SH-SY5Y (cell line): ENCODE data around the gene PRSS21.

Experiments used
- GATA2 ChIP-seq: IDR thresholded peaks from 2 replicates; pipeline ENCODE4 v1.6.1; 2011; ENCODE audit warnings: mild to moderate bottlenecking, low read depth, low read length
- GATA3 ChIP-seq: IDR thresholded peaks from 2 replicates; pipeline ENCODE4 v1.6.1; 2011; ENCODE audit warnings: low read depth, mild to moderate bottlenecking, low read length, moderate library complexity

Gene PRSS21

DNA sequence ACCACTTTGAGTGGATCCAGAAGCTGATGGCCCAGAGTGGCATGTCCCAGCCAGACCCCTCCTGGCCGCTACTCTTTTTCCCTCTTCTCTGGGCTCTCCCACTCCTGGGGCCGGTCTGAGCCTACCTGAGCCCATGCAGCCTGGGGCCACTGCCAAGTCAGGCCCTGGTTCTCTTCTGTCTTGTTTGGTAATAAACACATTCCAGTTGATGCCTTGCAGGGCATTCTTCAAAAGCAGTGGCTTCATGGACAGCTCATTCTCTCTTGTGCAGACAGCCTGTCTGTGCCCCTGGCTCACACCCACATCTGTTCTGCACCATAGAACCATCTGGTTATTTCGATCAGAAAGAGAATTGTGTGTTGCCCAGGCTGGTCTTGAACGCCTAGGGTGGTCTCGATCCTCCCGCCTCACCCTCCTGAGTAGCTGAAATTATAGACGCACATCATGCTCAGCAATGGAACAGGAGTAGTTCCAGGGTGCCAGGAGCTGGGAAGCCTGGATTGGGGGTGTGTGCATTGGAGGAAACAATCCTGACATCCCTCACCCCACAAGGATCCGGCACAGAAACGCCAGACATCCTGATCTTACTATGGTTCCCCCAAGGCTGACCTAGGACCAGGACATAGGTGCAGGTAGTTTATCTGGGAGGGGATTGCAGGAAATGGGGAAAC lies 4.6 kb downstream of the PRSS21 start:
- TF ChIP-seq GATA3 (no peak), GATA2 (no peak)

DNA sequence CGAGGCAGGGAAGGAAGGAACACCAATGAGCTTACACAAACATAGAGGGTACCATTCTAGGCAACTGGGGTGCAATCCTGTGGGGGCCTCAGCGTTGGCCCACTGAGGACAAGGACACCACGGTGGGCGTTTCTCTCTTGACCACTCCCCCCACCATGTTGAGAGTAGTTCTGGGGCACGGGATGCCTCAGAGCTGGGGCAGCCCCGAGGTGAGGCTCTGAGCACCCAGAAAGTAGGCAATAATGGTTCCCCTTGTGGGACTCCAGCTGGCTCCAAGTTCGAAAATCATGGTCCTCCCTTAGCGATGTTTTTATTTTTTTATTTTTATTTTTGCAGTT lies 5.1 kb downstream of the PRSS21 start:
- TF ChIP-seq GATA2 = no peak
- no peak for TF ChIP-seq GATA3

DNA sequence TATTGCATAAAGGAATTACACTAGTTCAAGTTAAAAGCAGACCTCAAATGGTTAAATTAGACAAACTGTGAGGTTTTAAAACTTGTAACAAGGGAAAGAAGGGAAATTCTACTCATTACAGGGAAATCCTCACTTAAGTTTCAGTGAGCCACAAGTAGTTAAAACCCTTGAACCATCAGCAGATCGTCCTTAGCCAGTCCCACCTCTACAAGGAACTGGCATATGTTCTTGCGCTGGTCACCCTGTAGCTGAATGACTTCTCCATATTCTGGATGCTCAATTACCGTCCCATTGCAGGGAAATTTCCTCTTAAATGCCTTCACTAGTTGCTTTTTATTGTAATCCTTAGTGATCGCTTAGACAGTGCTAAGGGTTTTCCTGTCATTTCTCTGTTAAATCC lies 5.5 kb downstream of the PRSS21 start:
- TF ChIP-seq GATA3 = no peak
- no peak for TF ChIP-seq GATA2

DNA sequence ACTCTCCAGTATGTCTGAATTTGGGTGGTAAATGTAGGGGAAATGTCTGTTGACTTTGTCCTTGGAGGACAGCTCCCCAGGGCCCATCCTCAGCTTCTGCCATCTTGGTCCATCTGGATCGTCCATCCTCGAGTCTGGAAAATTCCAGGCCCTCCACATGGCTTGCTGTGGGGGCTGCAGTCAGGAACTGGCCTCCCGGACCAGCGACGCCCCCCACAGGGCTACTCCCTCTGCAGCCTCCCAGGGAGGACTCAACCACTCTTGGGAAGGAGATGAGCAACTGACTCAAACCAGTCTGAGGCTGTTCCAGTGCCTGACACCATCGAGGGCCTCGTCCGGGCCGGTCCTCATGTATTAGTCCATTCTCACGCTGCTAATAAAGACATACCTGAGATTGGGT lies 7.6 kb downstream of the PRSS21 start:
- TF ChIP-seq GATA3 (no peak), GATA2 (no peak)

DNA sequence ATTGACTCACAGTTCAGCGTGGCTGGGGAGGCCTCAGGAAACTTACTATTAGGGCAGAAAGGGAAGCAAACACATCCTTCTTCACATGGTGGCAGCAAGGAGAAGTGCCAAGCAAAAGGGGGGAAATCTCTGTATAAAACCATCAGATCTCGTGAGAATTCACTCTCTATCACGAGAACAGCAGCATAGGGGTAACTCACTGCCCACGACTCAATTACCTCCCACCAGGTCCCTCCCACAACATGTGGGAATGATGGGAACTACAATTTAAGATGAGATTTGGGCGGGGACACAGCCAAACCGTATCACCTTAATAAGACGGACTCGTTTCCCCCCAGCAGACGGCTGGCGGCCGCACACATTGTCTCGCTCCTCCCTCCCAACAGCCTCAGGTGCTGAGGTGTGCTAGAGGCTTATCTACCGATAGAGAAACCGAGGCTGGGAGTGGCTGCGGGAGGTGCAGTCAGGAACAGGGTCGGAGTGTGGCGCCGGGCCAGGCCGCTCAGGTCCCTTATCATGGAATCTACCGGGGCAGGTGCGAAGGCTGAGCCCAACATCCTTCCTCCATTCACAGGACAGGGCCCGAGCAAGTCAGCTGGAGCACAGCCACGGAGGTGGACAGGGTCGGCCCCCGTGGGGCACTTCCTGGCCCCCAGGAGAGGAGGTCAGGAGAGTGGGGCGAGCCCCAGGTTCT lies 8.2 kb downstream of the PRSS21 start:
- TF ChIP-seq GATA3 (no peak), GATA2 (no peak)

DNA sequence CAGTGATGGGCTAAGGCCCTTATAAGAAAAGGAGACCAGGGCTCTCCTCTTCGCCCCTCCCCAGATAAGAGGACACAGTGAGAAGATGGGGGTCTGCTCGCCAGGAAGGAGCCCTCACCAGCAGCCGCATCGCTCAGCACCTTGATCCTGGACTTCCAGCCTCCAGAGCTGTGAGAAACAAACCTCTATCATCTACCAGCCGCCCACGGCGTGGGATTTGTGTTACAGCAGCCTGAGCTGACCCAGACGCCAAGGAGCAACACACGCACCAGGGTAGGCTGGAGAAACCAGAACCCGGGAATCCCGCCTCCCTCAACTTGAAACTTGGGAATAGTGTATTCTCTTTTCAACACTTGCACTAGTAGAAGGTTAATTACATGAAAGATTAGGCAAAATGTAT lies 8.9 kb downstream of the PRSS21 start:
- TF ChIP-seq GATA2 (no peak), GATA3 (no peak)

DNA sequence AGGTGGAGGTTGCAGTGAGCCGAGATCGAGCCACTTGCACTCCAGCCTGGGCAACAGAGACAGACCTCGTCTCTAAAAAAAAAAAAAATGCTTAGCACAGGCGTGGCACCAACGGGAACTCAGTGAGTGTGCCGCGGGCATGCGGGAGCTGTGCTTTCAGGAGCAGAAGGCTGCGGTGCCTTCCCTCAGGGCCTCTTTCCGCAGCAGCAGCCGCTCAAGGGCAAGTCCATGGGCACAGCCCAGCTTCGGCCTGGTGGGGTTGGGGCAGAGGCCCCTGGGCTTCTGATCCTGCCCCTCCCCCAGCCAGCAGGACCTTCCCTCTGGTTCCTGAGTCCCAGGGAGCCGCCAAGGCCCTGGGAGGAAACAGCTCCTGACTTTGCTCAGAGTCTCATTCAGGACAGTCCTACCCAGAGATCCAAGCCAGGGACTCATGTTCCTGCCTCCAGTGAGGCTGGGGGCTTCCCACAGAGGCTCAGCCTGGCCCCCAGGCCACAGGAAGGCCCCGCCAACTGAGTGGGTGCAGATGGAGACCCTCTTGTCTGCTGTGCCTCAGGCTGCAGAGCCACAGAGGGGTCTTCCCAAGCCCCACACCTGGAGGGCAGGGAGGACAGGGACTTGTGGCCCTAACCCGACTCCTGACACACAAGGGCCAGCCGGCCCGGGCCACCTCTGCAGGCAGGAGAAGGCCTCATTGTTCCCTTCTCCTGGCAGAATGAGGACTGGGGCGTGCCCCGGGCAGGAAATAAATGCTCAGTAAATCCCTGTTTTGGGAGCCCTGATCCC lies 9.7 kb downstream of the PRSS21 start:
- TF ChIP-seq GATA2 = no peak
- no peak for TF ChIP-seq GATA3

DNA sequence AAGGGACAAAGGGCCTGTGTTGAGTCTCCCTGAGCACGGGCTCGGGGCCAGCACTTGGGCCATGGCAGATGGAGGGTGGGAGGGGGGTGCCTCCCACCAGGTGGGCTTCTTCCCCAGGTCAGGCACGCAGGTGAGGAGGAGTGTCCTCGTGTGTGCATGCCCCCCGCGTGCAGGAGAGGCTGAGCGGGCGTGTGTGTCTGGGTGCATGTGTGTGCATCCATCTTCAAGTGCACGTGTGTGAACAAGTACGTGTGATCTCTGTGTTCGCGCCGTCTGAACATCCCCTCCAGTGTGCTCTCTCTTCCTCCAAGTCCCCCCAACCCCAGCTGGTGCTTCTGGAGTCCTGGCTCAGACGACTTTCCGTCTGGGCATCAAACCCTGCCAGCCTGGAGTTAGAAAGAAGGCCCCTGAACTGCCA lies 10.3 kb downstream of the PRSS21 start:
- TF ChIP-seq GATA3 (no peak), GATA2 (no peak)

DNA sequence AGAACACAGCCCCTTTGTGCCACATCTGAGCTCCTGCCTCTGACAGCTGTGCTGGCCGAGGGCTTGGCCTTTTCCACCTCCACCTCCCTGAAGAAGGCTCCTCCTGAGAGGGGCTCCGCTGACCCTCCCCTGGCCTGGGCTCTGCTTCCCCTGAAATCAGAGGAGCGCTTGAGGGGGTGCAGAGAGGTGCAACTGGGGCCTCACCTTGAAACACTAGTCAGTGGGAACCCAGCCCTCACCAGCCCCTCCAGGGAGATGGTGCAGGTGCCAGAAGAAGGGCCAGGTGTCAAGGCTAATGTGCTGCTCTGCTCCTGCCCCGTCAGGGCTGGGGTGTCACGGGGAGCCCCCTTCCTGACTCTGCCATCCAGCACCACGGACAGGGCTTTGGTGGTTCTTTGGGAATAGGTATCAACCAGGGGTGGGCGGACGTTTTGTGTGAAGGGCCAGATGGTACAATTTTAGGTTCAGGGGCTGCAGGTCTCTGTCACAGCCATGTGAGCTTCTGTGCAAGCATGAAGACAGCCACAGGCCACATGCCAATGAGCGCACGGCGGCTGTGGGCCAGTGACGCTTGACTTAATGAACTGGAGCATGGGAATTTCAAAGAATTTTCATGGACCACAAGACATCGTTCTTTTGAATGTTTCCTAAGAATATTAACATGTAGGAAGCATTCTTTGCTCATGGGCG lies 10.9 kb downstream of the PRSS21 start:
- TF ChIP-seq GATA2 (no peak), GATA3 (no peak)

DNA sequence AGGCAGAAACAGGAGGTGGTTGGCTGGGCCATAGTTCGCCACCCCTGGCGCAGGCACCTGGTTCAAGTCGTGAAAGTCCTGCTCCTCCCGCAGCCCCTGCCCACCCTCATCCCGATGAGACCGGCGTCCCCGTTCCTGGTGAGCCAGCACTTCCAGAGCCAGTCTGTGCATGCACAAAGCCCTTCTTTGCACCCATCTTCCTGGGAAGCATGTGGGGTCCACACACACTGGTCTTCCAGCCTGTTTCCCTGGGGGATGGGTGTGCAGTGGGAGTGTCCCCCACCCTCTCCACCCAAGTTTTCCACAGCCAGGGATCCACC lies 11.4 kb downstream of the PRSS21 start:
- TF ChIP-seq GATA2 (no peak), GATA3 (no peak)

DNA sequence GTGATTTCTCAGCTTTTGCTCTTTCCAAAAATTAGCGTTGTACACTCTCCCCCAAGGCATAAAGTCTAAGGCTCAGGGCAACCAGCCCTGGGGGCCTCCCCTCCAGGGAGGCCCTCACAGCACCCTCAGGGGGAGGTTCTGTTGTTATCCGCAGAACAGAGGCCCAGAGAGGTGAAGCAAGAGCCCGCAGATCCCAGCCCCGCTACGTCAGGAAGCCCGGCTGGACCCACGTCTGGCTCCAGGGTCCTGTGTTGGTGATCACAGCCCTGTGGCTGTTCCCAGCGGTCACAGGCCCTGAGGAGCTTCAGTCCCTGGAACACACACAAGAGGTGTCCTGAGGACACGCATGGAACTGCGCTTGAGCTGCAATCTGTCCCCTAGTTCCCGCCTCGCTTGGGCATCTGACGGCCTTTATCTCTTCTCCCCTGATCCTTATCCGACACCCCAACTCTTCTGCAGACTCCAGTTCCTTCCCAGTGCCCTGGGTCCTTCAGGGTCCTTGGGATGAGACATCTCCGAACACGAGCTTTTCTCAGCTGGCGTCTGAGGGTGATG lies 11.9 kb downstream of the PRSS21 start:
- peak; percentile 6; the same call in 1 of the 2 replicates for TF ChIP-seq GATA2
- TF ChIP-seq GATA3 = no peak

DNA sequence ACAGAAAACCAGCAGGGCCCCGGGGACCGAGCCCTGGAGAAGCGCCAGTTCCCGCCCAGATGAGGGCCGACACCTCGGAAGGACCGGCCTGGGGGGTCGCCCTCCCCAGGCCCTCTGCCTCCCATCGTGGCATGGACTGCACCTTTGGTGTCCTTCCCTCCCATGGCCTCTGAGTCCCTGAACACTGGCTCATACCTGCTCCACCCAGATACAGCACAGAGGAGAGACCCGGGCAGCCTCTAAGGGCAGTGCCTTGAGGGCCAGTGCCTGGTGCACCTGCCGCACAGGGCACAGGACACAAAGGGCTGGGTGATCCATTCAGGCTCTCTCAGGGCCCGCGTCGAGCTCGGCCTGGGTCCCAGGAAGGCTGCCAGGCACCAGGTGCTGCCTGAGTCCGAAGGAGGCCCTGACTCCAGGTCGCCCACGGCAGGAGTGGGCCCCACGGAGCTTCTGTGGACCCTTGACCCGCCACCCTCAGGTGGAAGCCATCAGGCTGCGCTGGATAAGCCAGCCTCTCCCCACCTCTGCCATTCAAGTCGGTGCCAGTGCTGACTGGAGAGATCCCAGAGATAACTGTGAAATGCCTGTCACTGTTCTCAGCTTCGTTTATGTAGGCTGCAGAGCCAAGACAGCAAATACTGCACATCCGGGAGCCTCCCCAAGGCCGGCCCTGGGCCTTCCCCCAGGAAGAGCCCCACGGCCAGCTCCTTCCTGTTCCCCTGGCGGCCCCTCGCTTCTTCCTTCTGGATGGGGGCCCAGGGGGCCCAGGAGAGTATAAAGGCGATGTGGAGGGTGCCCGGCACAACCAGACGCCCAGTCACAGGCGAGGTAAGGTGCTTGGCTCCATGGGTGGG lies 12.7 kb downstream of the PRSS21 start, which contains the start of gene ZG16B:
ZG16B (plus strand) TSS at position 803 of the 854 bp plus-strand sequence. CDS start 139 bp downstream, outside the sequence.
- peak; percentile 97 for TF ChIP-seq GATA2
- TF ChIP-seq GATA3 = no peak

DNA sequence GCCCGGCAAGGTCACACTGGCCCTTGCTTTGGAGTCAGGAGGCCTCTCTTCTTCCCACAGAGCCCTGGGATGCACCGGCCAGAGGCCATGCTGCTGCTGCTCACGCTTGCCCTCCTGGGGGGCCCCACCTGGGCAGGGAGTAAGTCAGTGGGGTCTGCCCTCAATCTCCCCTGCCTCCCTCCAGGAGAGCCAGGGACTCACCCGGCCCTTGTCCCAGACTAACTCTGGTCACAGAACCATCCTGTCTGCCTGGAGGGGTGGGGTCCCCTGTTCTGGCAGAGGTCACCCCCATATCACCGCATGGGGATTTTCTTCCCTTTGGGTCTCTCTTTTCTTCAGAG lies 13.3 kb downstream of the PRSS21 start:
- TF ChIP-seq GATA3 (no peak), GATA2 (no peak)
